Activated naive CD4-positive, alpha-beta T cell treated with anti-CD3 and anti-CD28 coated beads, Interleukin-2, amount 50 U/mL, for 24 hours (primary cell): ENCODE measurements around the gene ARID5B.

ENCODE experiments used
- H3K27ac Mint-ChIP-seq: one replicate; pipeline ENCODE4 v1.8.0; 2021; ENCODE audit warnings: mild to moderate bottlenecking, mixed read lengths
- H3K27me3 Mint-ChIP-seq: one replicate; pipeline ENCODE4 v1.8.0; 2021; ENCODE audit warnings: mixed read lengths
- H3K36me3 Mint-ChIP-seq: one replicate; pipeline ENCODE4 v1.8.0; 2021; ENCODE audit warnings: mixed read lengths
- H3K4me1 Mint-ChIP-seq: one replicate; pipeline ENCODE4 v1.8.0; 2021; ENCODE audit warnings: mixed read lengths
- H3K4me3 Mint-ChIP-seq: one replicate; pipeline ENCODE4 v1.8.0; 2021; ENCODE audit warnings: mild to moderate bottlenecking, mixed read lengths
- H3K9me3 Mint-ChIP-seq: one replicate; pipeline ENCODE4 v1.8.0; 2021; ENCODE audit warnings: mixed read lengths

The ARID5B gene

GRCh38 chr10:62082271-62082656 lies 180.8 kb downstream of the ARID5B start:
- Mint-ChIP-seq H3K27ac (peak overlapping the region; percentile 85), H3K4me1 (peaks cover 78% of the 10 kb centered on the region), H3K27me3 (no peaks in the 10 kb centered on the region), H3K9me3 (peaks cover 4% of the 10 kb centered on the region), H3K36me3 (peaks cover 35% of the 10 kb centered on the region), H3K4me3 (peak overlapping the region; percentile 70)

GRCh38 chr10:62082729-62083411 lies 181.4 kb downstream of the ARID5B start:
- Mint-ChIP-seq H3K27ac (peak overlapping the region; percentile 85), H3K9me3 (peaks cover 4% of the 10 kb centered on the region), H3K27me3 (no peaks in the 10 kb centered on the region), H3K36me3 (peaks cover 32% of the 10 kb centered on the region), H3K4me3 (peak overlapping the region; percentile 70), H3K4me1 (peaks cover 72% of the 10 kb centered on the region)

DNA sequence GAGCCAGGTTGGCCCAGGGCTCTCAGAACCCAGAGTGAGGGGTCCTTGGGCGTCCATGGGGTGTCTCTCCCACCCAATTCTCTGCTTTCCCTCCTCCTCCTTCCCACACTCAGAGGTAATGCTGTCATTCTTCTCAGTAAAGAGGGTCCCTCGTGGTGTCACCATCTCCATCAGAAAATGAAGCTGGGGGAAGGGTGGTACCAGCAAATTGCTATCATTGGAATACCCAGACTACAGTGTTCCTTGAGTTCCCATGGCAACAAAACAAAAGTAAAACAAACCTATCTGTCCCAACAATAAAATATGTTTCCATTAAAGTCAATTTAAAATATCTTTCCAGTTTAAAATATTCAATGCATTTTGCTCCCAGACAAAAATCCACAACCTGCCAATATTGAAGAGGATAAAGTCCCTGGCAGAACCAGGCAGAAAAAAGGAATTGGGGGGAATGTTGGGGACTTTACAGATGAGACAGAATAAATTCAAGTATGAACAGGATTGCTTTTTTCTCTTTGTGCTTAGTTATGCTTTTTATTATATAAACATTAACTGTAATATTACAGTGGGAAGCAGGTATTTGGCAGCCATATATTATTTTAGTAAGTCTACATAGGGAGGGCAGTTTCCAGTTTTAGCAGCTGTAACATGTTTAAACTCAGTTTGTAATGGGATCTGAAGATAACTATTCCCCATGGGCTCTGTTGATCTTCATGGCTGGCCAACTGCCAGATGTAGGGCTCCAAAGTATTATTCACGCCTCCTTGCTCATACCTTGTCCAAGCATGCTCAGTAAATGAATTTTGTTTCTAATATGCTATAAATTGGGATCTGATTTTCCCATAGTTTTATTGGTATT lies 182.1 kb downstream of the ARID5B start:
- Mint-ChIP-seq H3K36me3 (peaks cover 36% of the 10 kb centered on the region), H3K27me3 (no peaks in the 10 kb centered on the region), H3K4me1 (peaks cover 72% of the 10 kb centered on the region), H3K4me3 (peak overlapping the region; percentile 70), H3K9me3 (peaks cover 4% of the 10 kb centered on the region), H3K27ac (peak overlapping the region; percentile 85)

DNA sequence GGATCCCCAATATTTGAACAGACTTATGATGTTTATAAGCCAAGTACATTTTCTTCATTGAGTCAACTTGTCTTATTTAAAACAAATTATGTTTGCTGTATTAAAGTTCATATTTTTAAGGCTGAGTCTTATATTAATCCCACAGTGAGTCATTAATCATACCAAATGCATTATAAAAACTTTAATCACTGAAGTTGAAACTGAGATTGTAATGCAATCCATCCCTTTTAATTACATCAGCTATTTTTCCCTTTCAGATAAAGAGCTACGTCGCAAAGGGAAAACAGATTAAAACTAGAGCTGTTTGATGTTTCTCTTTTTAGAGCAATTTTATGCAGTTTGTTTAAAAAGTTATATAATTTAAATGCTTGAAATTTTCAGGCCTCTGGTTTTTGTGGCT lies 183.0 kb downstream of the ARID5B start:
- peaks cover 39% of the 10 kb centered on the region for H3K36me3 Mint-ChIP-seq
- H3K4me3 Mint-ChIP-seq: peak overlapping the region; percentile 55
- peaks cover 78% of the 10 kb centered on the region for H3K4me1 Mint-ChIP-seq
- no peaks in the 10 kb centered on the region for H3K27me3 Mint-ChIP-seq
- peaks cover 4% of the 10 kb centered on the region for H3K9me3 Mint-ChIP-seq
- peak overlapping the region; percentile 46 for H3K27ac Mint-ChIP-seq

DNA sequence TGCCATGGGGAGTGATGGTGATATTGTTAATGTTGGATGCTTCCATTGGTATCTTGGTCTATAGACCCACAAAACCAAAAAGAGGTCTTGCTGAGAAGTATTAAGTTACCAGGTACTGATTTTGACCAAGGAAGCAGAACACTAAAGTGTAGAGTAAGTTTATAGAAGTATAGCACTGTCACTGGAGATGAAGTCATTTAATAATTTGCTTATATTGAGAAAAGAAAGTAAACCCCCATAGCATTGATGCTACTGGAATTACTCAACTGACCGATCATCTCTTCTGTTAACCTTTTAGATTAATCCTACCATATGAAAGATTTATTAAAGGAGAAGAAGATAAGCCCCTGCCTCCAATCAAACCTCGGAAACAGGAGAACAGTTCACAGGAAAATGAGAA lies 183.9 kb downstream of the ARID5B start:
- no peaks in the 10 kb centered on the region for H3K27me3 Mint-ChIP-seq
- no peaks in the 10 kb centered on the region for H3K9me3 Mint-ChIP-seq
- H3K36me3 Mint-ChIP-seq: peaks cover 39% of the 10 kb centered on the region
- H3K4me1 Mint-ChIP-seq: peaks cover 77% of the 10 kb centered on the region
- peak overlapping the region; percentile 55 for H3K4me3 Mint-ChIP-seq
- H3K27ac Mint-ChIP-seq: peak overlapping the region; percentile 77

DNA sequence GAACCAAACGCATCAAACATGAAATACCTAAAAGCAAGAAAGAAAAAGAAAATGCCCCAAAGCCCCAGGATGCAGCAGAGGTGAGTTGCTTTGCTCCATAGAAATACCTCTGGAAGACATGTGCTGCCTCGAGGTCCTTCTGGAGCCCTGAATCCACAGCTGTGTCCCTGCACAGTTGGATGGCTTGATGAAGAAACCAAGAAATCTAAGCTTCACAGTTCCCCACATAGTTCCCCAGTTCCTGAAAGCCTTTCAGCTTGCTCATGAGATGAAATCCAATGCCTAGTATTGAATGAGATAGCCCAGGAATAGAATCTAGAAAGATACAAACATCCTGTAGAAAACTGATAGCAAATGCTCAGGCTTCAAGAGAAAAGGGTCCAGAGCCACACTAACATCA lies 184.3 kb downstream of the ARID5B start:
- H3K27me3 Mint-ChIP-seq: no peaks in the 10 kb centered on the region
- H3K4me1 Mint-ChIP-seq: peaks cover 72% of the 10 kb centered on the region

DNA sequence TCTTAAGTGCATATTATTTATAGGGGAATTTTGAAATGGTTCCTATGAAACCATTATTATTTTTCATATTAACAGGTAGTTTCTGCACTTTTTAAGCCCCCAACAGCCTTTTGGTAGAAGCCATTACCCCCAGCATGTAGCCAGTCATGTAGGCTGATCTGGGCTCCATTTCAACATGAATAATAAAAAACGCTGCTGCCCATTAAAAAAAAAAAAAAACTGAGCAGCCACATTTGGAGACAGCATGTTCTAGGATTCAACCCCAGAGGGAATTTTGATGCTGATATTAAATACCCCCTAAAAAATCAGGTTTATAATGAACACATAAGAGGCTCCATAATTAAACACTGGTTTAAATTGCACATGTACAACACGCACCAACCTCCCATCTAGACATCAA lies 185.8 kb downstream of the ARID5B start:
- no peak overlapping the region for H3K27ac Mint-ChIP-seq
- H3K4me3 Mint-ChIP-seq: no peak overlapping the region
- H3K4me1 Mint-ChIP-seq: peaks cover 57% of the 10 kb centered on the region
- H3K9me3 Mint-ChIP-seq: no peaks in the 10 kb centered on the region
- peaks cover 51% of the 10 kb centered on the region for H3K36me3 Mint-ChIP-seq
- no peaks in the 10 kb centered on the region for H3K27me3 Mint-ChIP-seq

More for the DNA sequence above, 184.3 kb downstream of the ARID5B start:
- no peaks in the 10 kb centered on the region for H3K9me3 Mint-ChIP-seq
- peak overlapping the region; percentile 53 for H3K4me3 Mint-ChIP-seq
- H3K36me3 Mint-ChIP-seq: peaks cover 40% of the 10 kb centered on the region
- peak overlapping the region; percentile 77 for H3K27ac Mint-ChIP-seq

DNA sequence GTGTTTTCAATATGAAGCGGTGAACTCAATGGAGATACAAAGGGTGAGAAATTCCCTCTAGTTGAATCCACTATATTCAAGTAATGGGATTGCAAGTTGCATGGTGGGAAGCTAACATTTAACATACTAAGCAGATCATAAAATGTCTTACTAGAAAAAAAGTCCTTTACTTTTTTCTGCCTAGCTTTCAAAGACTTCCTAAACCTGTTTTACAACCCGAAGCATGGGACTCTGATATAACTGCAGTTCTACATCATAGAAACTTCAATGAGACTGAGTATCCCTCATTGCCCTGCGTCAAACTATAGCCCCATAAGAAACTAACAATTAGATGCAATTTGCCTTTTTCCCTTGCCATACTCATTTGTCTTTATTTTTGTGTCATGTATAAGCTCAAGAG lies 187.3 kb downstream of the ARID5B start:
- Mint-ChIP-seq H3K27ac (peak overlapping the region; percentile 77), H3K9me3 (no peaks in the 10 kb centered on the region), H3K4me1 (peaks cover 50% of the 10 kb centered on the region), H3K4me3 (no peak overlapping the region), H3K36me3 (peaks cover 60% of the 10 kb centered on the region), H3K27me3 (no peaks in the 10 kb centered on the region)

- peak overlapping the region; percentile 68 for H3K27ac Mint-ChIP-seq
- peaks cover 66% of the 10 kb centered on the region for H3K36me3 Mint-ChIP-seq
- no peak overlapping the region for H3K4me3 Mint-ChIP-seq
- H3K27me3 Mint-ChIP-seq: no peaks in the 10 kb centered on the region
- peaks cover 52% of the 10 kb centered on the region for H3K4me1 Mint-ChIP-seq
- no peaks in the 10 kb centered on the region for H3K9me3 Mint-ChIP-seq
These were observed 191.0 kb downstream of the ARID5B start for GRCh38 chr10:62092301-62093030.

- Mint-ChIP-seq H3K27ac (peak overlapping the region; percentile 69), H3K27me3 (no peaks in the 10 kb centered on the region), H3K9me3 (no peaks in the 10 kb centered on the region), H3K4me1 (peaks cover 56% of the 10 kb centered on the region), H3K4me3 (no peak overlapping the region), H3K36me3 (peaks cover 62% of the 10 kb centered on the region)
These were observed 192.4 kb downstream of the ARID5B start for GRCh38 chr10:62093863-62094291.

GRCh38 chr10:62095181-62096122 lies 194.0 kb downstream of the ARID5B start:
- Mint-ChIP-seq H3K9me3 (no peaks in the 10 kb centered on the region), H3K36me3 (peaks cover 51% of the 10 kb centered on the region), H3K4me1 (peaks cover 49% of the 10 kb centered on the region), H3K27me3 (no peaks in the 10 kb centered on the region), H3K27ac (peak overlapping the region; percentile 61), H3K4me3 (no peak overlapping the region)

DNA sequence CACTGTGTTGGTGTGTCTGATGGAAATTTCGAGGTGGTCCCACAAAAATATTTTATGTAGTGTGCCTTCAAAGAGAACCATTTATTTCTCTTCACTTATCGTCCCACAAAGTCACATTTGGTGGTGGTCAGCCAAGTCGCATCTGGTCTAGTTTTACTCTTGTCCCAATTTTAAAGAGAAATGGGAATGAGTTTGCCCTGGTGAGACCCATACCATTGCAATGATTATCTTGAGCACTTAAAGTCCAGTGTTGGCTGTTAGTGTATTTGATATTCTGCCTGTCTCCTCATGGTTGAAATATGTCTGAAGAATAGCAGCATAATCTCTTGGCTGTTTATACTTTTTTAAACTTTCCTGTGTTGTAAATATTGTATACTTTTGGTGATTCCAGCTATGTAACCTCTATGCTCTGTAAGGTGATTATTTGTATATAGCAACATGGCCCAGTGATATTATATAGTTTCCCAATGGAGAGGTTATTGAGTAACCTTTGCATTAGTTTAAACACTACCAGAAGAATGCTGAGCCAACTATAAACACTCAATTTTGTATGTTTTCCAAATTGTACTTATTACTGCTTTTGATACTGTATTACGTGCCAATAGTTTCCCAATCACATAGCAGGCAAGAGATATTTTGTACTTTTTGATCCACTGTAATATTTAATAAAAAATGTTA lies 194.9 kb downstream of the ARID5B start:
- Mint-ChIP-seq H3K27ac (peak overlapping the region; percentile 41), H3K9me3 (no peaks in the 10 kb centered on the region), H3K4me1 (peaks cover 50% of the 10 kb centered on the region), H3K27me3 (no peaks in the 10 kb centered on the region), H3K4me3 (no peak overlapping the region), H3K36me3 (peaks cover 44% of the 10 kb centered on the region)

DNA sequence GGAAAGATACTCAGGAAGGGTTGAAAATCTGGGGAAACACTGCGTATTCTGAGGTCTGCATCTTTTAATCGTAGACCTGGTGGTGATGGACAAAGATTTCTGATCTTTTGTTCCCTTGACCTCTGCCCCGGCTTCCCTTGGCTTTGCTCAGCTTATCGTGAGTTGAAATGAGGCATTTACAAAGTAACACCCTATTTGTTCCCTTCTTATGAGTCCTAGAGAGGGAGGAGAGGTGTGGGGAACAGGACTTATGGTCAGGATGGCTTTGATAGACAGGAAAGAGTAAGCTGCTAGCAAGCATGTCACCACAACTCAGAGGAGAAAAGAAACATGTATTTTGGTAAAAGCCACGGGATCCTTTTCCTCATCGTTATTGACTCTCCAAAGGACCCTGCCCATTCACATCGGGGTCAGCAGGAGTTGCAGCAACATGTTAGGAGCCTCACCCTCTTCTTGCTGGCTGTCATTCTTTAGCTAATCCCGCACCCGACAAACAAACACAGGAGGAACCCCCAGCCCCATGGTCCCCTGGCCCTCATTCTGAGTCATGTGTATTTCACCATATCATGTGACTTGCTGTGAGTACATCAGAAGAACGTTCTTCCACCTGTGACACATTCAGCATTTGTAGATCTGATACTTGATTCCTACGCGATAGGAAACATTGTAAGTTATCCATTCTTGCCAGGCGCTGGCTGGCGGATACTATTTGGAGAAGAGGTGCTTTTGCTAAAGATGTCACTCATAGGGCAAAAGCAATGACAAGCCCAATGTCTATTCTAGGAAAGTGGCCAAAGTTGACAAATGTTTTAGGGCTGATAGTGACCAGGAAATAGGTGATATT lies 197.0 kb downstream of the ARID5B start:
- Mint-ChIP-seq H3K36me3 (peaks cover 29% of the 10 kb centered on the region), H3K4me1 (peaks cover 49% of the 10 kb centered on the region), H3K27me3 (no peaks in the 10 kb centered on the region), H3K9me3 (no peaks in the 10 kb centered on the region), H3K27ac (peak overlapping the region; percentile 43), H3K4me3 (no peak overlapping the region)

- Mint-ChIP-seq H3K27me3 (no peaks in the 10 kb centered on the region), H3K36me3 (peaks cover 21% of the 10 kb centered on the region), H3K27ac (no peak overlapping the region)
These were observed 197.8 kb downstream of the ARID5B start for GRCh38 chr10:62099299-62099698.

More at GRCh38 chr10:62099299-62099698, 197.8 kb downstream of the ARID5B start:
- Mint-ChIP-seq H3K9me3 (no peaks in the 10 kb centered on the region), H3K4me3 (no peak overlapping the region), H3K4me1 (peaks cover 43% of the 10 kb centered on the region)
